DMS79 treated with DMSO at 0.1 percent for 48 hours (cell line): ENCODE results near the gene KRT9.
A peak's percentile ranks its signal among the peaks of the same experiment; 100 is the strongest.
"Not testable (repeated sequence)": the region's sequence is repeated elsewhere in the genome, so short reads cannot be mapped to it uniquely, and the experiment has no call there.

Source experiments
- DNase-seq: peaks from one replicate; lab custom pipeline; 2025; lab: John Stamatoyannopoulos, UW

Gene KRT9

GRCh38 chr17:41579484-41580243, 7.8 kb upstream of the KRT9 start:
- no peak for DNase-seq

- no peak for DNase-seq
Observed at GRCh38 chr17:41578971-41579370, 7.1 kb upstream of the KRT9 start.

- no peak for DNase-seq
Observed at GRCh38 chr17:41578538-41578937, 6.7 kb upstream of the KRT9 start.

DNA sequence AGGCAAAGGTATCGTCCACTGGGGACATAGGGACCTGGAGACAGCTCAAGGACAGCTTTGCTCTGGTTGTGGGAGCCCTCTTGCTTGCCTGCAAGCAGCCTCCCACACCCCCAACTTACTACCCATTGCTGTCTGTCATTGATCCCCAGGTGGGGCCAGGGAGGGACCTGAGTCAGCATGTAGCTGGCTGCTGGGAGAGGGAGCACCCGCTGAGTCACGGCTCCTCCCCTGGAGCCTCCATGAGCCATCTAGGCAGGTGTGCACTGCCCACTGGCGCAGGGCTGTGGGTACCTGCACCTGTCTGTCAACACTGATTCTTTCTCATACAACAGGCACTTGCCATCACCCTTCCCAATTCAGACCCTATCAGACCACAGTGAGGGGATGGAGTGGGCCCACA, 4.9 kb upstream of the KRT9 start:
- DNase-seq = not testable (repeated sequence)

GRCh38 chr17:41575336-41575735, 3.5 kb upstream of the KRT9 start:
- DNase-seq = no peak

GRCh38 chr17:41567317-41567716, 4.5 kb downstream of the KRT9 start:
- no peak for DNase-seq

- no peak for DNase-seq
Observed at GRCh38 chr17:41565338-41565737, 6.5 kb downstream of the KRT9 start.

DNA sequence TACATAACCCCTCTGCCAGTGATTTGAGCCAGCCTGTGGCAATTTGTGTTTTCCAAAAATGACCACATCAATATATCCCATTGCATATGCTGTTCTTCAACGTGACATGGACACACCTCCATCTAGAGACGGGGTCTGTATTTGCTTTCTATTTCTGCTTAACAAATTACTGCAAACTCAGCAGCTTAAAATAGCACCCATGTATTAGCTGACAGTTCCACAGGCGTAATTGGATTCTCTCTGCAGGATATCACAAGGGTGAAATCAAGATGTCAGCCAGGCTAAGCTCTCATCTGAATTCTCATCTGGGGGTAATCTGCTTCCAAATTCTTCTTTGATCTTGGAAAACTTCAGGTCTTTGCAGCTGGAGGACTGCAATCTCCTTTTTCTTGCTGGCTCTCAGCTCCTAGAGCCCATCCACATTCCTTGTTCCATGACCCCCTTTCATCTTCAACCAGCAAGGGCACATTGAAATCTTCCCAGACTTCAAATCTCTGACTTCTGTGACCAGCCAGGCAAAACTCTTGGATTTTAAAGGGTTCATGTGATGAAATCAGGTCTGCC, 8.2 kb downstream of the KRT9 start:
- DNase-seq = no peak

DNA sequence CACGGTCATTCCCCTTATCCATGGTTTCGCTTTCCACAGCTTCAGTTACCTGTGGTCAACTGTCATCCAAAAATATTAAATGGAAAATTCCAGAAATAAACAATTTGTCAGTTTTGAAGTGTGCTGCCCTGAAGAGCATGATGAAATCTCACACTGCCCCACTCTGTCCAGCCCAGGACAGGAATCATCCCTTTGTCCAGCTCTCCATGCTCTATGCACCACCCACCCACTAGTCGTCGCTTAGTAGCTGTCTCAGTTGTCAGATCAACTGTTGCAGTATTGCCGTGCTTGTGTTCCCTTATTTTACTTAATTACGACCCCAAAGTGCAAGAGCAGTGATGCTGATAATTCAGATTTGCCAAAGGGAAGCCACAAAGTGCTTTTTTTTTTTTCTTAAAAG, 10.3 kb downstream of the KRT9 start:
- no peak for DNase-seq

DNA sequence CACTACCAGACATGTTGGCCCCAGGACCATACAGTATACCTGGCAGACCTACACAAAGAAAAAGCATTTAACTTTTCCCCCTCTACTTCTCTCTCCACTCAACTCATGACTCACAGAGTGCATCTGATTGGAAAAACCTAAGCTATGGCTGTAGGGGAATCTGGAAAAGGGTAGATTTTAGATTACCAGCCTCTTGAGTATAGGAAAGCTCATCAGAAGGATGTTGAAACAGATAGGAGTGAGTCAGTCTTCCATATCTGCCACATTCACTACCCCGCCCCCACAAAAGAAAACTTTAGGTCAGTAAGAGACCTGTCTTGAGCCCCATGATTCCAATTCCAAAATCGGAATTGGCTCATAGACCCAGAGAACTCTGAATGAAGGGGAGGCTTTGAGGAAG, 12.3 kb downstream of the KRT9 start:
- DNase-seq = no peak

DNA sequence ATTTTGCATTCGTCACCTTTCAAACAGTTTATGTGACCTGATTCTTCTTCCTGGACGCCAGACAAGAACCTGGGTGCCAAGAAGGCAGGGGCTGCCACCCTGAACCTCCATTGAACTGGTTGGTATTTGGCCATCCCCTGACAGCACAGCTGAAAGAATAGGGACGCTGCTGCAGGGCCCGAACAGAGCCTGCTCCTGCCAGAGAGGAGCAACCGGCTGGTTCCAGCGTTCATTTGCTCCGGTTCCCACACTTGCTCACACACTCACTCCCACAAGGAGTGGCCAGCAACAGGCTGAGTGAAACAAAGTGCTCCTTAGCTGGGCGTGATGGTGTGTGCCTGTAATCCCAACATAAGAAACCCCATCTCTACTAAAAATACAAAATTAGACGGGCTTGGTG, 14.9 kb downstream of the KRT9 start:
- DNase-seq = no peak

DNA sequence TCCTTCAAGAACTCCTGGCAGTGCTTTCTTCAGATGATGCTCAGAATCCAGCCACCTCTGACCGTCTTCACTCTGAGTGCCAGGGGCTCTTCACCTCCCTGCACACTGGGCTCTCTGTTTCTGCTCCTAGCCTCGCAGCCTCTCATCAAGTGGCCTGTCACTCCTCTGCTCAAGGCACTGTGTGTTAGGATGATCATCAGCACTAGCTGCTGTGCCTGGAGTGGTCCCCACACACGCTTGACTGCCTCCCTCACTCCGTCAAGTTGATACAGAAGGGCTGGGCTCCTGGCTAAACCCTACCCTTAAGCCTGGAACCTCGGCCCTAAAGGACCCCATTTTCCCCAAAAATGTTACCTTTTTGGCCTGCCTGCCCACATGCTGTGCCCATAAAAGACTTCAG, 15.6 kb downstream of the KRT9 start:
- peak; percentile 33 for DNase-seq

DNA sequence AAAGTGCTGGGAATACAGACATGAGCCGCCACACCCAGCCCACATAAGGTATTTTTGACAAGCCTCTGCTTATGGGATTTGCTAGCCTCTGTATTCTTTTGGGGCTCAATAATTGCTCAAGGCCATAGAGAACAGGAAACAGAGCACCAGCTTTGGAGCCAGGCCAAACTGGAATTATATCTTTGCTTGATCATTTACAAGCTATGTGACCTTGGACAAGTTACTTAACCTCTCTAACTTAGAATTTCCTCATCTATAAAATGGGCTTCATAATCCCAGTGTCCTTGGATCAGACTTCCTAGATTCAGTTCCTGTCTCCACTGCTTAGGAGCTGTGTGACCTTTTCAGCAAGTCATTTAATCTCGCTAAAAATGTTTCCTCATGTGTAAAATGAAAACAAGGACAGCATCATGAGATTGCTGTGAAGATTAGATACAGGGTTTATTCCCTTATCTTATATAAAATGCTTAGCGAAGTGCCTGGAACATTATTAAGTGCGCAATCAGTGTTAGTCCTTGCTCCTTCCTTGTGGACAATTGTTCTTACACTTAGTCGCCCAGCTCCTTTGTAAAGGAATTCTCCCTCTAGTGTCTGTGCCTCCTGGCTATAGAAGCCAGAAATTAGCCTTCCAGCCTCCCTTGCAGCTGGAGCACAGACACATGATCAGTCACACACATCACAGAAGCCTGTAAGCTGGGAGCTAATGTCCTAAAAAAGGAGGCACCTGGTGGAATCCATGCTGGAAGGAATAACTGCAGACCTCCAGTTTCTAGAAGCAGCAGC, 16.6 kb downstream of the KRT9 start:
- no peak for DNase-seq

DNA sequence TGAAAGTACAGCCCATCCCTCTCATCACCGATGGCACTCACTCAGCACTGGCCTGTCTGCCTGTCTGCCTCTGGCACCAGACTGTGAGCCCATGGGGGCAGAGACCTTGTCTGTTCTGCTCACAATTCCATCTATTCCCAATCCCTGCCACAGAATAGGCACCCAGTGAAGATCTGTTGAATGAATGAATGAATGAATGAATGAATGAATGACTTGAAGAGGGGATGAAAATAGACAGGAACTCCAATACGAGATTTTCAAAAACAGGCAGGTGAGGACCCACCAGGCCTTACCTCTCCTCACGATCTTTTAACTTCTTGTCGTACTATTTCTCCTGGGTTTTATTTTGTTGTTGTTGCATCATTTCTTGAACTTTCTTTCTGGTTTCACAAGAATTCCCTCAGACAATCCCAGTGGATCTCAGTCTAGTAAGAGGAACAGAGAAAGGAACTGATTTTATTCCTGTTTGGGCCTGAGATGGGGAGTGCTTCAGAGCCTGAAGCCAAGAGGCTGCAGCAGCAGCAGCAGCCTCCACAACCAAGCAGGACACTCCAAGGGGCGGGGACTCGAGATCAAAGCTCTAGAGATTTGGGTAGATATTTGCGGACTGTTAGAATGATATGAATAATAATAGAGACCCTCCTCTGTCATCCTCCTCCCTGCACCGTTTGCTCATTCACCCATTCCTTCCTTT, 17.7 kb downstream of the KRT9 start:
- no peak for DNase-seq

- DNase-seq = no peak
Observed at GRCh38 chr17:41553176-41553575, 18.7 kb downstream of the KRT9 start.

GRCh38 chr17:41552455-41552854, 19.4 kb downstream of the KRT9 start:
- DNase-seq = no peak

- DNase-seq = no peak
Observed at GRCh38 chr17:41551365-41551764, 20.5 kb downstream of the KRT9 start.

DNA sequence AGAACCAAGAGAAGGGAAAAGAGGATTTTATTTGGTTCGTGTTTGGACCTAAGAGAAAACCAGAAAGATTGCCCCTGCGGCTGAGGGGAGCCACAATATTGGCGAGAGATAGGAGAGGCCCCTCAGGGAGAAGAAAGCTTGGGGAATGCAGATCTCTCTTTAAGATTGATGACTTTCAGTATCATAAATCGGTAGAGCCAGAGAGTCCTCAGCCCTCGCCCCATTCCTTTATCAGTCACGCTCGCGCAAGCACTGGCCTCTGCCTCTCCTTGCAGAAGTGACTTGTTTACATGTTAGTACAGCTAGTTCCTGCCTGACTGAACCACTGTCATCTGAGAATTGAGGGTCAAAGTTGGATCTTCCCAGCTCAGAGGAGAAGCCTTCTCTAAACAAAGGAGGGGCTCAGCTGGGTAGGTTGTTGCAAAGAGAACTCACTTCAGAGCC, 22.2 kb downstream of the KRT9 start:
- no peak for DNase-seq

GRCh38 chr17:41548844-41549595, 22.8 kb downstream of the KRT9 start:
- peak; percentile 70 for DNase-seq

- no peak for DNase-seq
Observed at GRCh38 chr17:41547921-41548843, 23.7 kb downstream of the KRT9 start.

- DNase-seq = no peak
Observed at GRCh38 chr17:41547378-41547841, 24.4 kb downstream of the KRT9 start.
